ENCODE data around the gene NXPE1. TPM values are rescaled to one million over a fixed set of nuclear protein-coding genes. Genes with fewer than 3 reads are reported as not detected.

NXPE1 gene
- polyA plus RNA-seq, 1 donor, result not detected

GRCh38 chr11:114562166-114562916, 2.7 kb upstream of the NXPE1 start:
- no peak for DNase-seq

- no peak for DNase-seq
These were observed 3.5 kb downstream of the NXPE1 start for GRCh38 chr11:114556135-114556534.

GRCh38 chr11:114553642-114554041, 6.0 kb downstream of the NXPE1 start:
- DNase-seq, result no peak

GRCh38 chr11:114551060-114551459, 8.6 kb downstream of the NXPE1 start:
- DNase-seq, result no peak

DNA sequence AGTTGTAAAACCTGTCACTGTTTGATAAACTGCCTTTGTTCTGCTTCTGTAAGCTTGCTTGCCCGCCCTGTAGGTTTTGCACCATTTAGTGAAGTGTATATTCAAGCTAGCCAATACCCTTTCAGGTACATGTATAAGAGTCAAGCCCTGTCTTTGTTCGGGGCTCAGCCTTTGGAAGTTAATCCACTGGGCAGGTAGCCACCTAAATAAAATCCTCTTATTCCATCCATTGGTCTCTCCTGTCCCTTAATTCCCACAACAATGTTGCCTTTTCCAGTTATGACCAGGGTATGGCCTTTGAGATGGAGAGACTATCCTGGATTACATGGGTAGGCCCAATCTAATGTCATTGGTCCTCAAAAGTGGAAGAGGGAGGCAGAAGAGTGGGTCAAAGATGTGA, 34.0 kb downstream of the NXPE1 start:
- DNase-seq, result no peak

GRCh38 chr11:114524122-114524521, 35.6 kb downstream of the NXPE1 start:
- DNase-seq, result no peak

DNA sequence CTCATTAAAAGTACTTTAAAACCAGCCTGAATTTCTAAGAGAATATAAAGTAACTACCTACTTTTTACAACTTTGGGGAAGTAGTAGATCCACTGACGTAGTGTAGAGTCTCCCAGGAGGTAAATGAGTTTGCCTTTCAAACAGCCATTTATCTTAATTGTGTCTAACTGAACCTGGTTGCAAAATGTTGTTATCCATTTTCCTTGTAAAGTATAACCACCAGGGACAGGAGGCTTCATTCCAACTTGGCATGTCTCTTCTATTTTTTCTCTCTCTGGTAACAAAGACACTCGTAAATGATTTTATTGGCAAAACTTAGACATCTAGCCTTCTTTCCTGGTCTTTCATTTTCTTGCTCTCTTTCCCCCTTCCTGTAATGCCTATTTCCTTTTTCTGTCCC, 36.9 kb downstream of the NXPE1 start:
- DNase-seq, result no peak

DNA sequence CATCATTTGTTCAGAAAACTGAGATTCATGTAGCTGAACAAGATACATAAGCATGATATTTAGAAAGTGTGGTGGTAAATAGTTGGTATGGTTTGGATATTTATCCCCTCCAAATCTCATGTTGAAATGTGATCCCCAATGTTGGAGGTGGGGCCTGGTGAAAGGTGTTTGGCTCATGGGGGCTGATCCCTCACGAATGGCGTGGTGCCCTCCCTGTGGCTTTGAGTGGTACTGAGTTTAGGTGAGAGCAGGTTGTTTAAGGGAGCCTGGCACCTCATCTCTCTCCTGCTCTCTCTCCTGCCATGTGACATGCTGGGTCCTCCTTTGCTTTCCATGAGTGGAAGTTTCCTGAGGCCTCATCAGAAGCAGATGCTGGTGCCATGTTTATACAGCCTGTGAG, 48.1 kb downstream of the NXPE1 start:
- DNase-seq, result no peak

DNA sequence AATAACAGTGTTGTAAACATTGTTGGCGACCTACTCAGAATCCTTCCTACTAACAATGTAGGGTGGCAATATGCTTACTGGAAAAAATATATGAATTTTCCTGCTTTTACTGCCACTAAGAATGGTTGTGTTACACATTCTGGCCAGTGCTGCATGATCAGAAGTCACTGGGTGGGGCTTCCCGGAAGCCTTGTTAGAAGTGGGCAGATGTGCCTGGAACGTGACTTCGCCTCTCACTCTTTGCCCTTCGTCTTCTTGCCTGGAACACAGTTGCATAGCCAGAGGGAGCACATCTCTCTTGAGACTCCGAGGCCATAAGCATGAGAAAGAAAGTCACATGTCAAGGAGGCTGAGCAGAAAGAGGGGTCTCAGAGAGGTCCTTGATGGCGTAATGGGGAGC, 48.6 kb downstream of the NXPE1 start:
- no peak for DNase-seq

- no peak for DNase-seq
These were observed 57.8 kb downstream of the NXPE1 start for GRCh38 chr11:114501901-114502300.

- DNase-seq, result no peak
These were observed 59.9 kb downstream of the NXPE1 start for GRCh38 chr11:114499756-114500155.

DNA sequence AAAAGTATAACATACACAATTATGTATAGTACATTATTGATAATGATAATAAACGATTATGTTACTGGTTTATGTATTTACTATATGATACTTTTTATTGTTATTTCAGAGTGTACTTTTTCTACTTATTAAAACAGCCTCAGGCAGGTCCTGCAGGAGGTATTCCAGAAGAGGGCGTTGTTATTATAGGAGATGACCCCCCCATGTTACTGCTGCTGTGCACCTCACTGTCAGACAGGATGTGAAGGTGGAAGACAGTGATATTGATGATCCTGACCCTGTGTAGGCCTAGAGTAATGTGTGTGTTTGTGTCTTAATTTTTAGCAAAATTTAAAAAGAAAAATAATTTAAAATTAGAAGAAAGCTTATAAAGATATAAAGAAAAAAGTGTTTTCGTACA, 62.8 kb downstream of the NXPE1 start:
- no peak for DNase-seq

GRCh38 chr11:114483929-114484328, 75.8 kb downstream of the NXPE1 start:
- DNase-seq, result no peak

DNA sequence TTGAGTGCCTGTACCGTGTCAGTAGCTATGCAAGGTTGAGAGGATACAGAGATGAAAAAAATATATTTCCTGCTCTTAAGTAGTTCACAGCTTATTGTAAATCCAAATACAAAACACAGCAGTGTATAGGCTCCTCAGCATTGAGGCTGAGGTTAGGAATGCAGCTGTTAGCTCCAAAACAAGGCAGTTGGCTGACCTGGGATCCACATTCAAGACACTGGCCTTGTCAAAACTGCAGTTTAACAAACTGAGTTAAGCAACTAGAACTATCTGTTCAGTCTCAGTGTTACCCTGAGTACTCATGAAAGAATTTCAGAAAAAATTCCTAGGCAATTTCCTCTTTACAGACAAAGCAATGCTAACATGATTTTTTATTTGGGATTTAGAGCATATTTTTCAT, 77.6 kb downstream of the NXPE1 start:
- DNase-seq, result no peak

DNA sequence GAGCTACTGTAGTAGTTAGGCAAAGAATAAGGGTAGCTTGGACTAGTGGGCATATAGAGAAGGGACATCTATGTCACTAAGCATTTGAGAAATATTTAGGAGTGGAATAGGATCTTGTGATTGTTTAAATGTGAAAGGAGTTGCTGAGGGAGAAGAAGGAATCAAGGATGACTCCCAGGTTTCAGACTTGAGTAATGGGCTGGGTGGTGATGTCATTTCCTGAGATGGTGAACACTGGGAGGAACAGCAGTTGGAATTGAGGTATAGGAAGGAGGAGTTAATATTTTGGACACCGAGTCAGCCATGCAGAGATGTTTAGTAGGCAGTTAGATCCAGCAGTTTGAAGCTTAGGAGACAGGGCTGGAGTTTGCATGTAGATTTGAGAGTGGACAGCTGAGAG, 80.3 kb downstream of the NXPE1 start:
- DNase-seq, result no peak

DNA sequence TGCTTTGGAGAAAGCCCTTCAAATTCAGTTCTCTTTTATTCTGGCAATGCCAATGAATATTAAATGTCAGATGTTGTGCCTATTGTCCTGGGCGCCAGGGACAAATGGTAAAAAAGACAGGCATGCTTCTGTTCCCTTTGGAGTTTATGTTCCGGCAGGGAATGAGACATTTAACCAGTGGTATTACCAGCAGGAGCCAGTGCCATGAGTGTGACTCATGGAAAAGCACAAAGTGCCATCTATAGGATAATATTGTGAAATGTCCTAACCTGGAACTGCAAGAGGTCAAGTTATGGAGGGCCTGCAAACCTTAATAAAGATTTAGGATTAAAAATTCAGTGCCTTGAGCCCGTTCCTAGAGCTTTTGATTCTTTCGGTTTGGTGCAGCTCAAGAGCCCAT, 80.9 kb downstream of the NXPE1 start:
- no peak for DNase-seq

DNA sequence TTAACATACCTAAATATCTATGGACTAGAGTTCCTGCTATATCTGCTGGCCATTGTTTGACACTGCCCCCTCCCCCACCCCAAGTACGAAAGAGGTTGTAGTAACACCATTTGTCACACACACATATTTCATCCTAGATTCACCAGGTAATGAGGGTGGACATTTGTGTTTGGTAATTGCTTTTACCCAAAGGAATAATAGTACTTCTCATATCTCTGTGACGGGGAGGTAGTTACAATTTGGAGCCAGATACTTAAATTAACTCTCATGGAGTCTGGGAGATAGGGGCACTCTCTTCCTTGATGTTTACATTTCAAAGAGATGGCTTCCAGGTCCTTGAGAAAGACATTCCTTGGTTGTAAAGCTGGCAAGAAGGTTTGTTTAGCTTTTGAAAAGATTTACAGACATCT, 81.7 kb downstream of the NXPE1 start:
- no peak for DNase-seq

GRCh38 chr11:114472661-114473060, 87.0 kb downstream of the NXPE1 start:
- DNase-seq, result no peak

Other genes starting within 250 kb of the NXPE1 start
- gene C11orf71, start 159.4 kb downstream of the NXPE1 start, polyA plus RNA-seq (ENCODE audit: insufficient read length), result 9.5 TPM
- 20.9 TPM for gene RBM7, start 159.2 kb downstream of the NXPE1 start, polyA plus RNA-seq (ENCODE audit: insufficient read length)
- 45.1 TPM for gene REXO2, start 120.4 kb downstream of the NXPE1 start, polyA plus RNA-seq (ENCODE audit: insufficient read length)
- gene NXPE4, start 35.9 kb upstream of the NXPE1 start, polyA plus RNA-seq (ENCODE audit: insufficient read length), result not detected
- 0.10 TPM for gene NXPE2, start 118.6 kb upstream of the NXPE1 start, polyA plus RNA-seq (ENCODE audit: insufficient read length)

Data from hindlimb muscle (tissue), 1 donor.